GM18499 (cell line): ENCODE data around the gene DPCD.

ENCODE experiments used
- ATAC-seq: cut with Tn5 transposase; IDR thresholded peaks from one replicate; pipeline ENCODE4 v1.9.1; 2021; ENCODE audit warnings: moderate number of reproducible peaks; ENCODE audit not compliant: insufficient read depth, unreplicated experiment

Gene DPCD

GRCh38 chr10:101649525-101650085 is 61.5 kb downstream of the DPCD start:
- no peak for ATAC-seq

- no peak for ATAC-seq
These were observed 62.7 kb downstream of the DPCD start for GRCh38 chr10:101650863-101651262.

GRCh38 chr10:101651336-101651735 is 63.2 kb downstream of the DPCD start:
- ATAC-seq: no peak

- ATAC-seq: no peak
These were observed 65.4 kb downstream of the DPCD start for GRCh38 chr10:101653536-101653935.

GRCh38 chr10:101655570-101655969 is 67.4 kb downstream of the DPCD start:
- ATAC-seq: no peak

DNA sequence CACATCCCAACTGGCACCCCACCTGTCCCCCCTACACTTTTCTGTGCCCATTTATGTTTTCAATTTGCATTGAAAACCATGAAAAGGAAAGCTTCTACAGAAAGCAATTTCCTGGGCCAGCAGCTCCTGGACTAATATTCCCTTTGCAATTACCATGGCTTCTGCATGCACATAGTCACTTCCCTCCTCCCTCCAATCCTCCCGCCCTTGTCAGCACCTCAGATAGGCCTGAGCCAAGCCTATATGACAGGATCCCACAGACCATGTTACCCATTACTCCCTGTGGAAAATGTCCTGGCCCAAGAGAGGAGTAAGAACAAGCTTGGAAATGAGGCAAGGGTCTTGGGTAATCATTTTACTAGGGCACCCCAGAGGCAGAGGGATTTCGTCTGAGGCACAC is 68.8 kb downstream of the DPCD start:
- ATAC-seq: no peak

DNA sequence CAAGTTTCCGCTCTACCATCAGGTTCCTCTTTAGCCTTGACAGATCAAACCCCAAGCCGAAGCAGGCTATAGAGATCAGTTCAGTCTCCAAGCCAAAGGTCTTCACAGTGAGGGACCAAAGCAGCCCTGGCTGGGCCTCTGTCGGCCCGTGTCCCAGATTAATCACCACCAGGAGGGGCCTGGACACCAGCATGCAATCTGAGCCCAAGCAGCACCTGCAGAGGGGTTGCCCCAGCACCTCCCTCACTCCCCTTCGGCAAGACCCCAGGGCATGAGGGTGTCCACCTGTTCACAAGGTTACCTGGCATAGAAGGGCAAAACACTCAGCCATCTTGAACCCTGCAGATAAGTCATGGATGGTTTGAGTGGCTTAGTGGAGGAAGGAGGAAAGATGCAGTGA is 70.9 kb downstream of the DPCD start:
- no peak for ATAC-seq
